ENCODE results near the gene NGF. TPM values are rescaled to one million over a fixed set of nuclear protein-coding genes. Genes with fewer than 3 reads are reported as not detected.

Gene NGF
- 0.50 TPM in 1 of 2 replicates, not detected in the other for total RNA-seq

DNA sequence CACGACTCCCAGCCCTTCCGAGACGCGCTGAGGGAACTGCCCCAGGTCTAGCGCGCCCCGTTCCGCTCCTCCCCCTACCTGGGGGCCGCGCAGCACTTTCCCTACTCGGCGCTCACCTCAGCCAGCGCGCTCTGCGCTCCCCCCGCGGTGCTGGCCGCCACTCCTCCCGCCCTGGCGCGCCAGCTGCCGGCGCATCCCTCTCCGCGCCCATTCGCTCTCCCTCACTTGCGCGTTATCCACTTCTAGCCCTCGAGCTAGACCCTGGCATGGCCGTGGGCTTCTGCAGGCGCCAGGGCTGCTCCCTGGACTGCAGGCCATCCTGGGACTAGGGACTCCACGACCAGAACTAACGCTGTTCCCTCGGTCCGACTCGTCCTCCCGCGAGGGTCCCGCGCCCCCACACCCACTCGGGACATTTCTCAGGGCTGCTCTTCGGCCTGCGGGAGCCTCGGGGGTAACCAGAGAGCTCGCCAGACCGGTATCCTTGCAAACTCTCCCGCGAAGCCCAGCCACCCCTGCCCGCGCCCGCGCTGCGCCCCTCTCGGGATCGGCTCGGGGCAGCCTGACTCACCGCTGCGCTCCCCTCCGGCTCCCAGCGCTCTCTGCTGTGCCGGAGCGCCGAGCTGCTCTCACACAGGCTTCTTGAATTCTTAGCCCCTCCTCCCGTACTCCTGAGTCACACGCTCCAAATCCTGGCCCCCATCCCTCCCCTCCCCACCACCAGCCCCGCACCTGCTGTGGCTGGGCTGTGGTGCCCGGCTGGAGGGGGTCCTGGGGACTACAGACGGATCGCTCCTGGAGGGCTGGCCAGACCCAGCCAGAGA, at the start of gene NGF:
NGF (minus strand) TSS at position 617 of the 824 bp plus-strand sequence. CDS start 51,454 bp downstream, outside the sequence.

Other genes with a start within 250 kb of the NGF start
- gene TSPAN2, start 248.7 kb downstream of the NGF start, total RNA-seq = under 0.01 TPM in 1 of 2 replicates, not detected in the other

Measured in bronchus fibroblast of lung (primary cell).